HG02610 (cell line): ENCODE data around the gene SCYGR6.
"Not testable (repeated sequence)": the region's sequence is repeated elsewhere in the genome, so short reads cannot be mapped to it uniquely, and the experiment has no call there.

Experiments used
- ATAC-seq: cut with Tn5 transposase; IDR thresholded peaks from one replicate; pipeline ENCODE4 v1.9.1; 2021; ENCODE audit warnings: mild to moderate bottlenecking, moderate library complexity; ENCODE audit not compliant: unreplicated experiment

SCYGR6 gene

GRCh38 chr2:227724394-227725039 is at the start of gene SCYGR6:
Gene SCYGR6 (minus strand): TSS chr2:227724757. CDS start chr2:227724757, 0 bp downstream.
- ATAC-seq = no peak

- peak; percentile 40 for ATAC-seq
These were observed 49.6 kb upstream of the SCYGR6 start for GRCh38 chr2:227774011-227774624.

- ATAC-seq = peak; percentile 64
These were observed 48.4 kb upstream of the SCYGR6 start for GRCh38 chr2:227772932-227773331.

GRCh38 chr2:227772197-227772661 is 47.7 kb upstream of the SCYGR6 start:
- no peak for ATAC-seq

- ATAC-seq = no peak
These were observed 43.3 kb upstream of the SCYGR6 start for GRCh38 chr2:227767830-227768229.

- peak; percentile 97 for ATAC-seq
These were observed 41.9 kb upstream of the SCYGR6 start for GRCh38 chr2:227766373-227766883.

- no peak for ATAC-seq
These were observed 41.3 kb upstream of the SCYGR6 start for GRCh38 chr2:227765788-227766372.

- no peak for ATAC-seq
These were observed 37.4 kb upstream of the SCYGR6 start for GRCh38 chr2:227761740-227762476.

- ATAC-seq = no peak
These were observed 35.0 kb upstream of the SCYGR6 start for GRCh38 chr2:227759411-227760118.

- ATAC-seq = not testable (repeated sequence)
These were observed 31.7 kb upstream of the SCYGR6 start for GRCh38 chr2:227756261-227756660.

- no peak for ATAC-seq
These were observed 23.5 kb upstream of the SCYGR6 start for GRCh38 chr2:227748079-227748478.

GRCh38 chr2:227745594-227745993 is 21.0 kb upstream of the SCYGR6 start, which contains the start of gene SCYGR8:
Gene SCYGR8 (plus strand): TSS chr2:227745894. CDS start chr2:227745894, 0 bp downstream.
- no peak for ATAC-seq

GRCh38 chr2:227740705-227741104 is 16.1 kb upstream of the SCYGR6 start:
- ATAC-seq = not testable (repeated sequence)

- ATAC-seq = no peak
These were observed 14.8 kb upstream of the SCYGR6 start for GRCh38 chr2:227739351-227739750.

- no peak for ATAC-seq
These were observed 3.5 kb upstream of the SCYGR6 start, which contains the start of gene SCYGR7 for GRCh38 chr2:227728035-227728434. Gene SCYGR7 (plus strand): TSS chr2:227728335. CDS start chr2:227728335, 0 bp downstream.

GRCh38 chr2:227722821-227723220 is 1.7 kb downstream of the SCYGR6 start:
- not testable (repeated sequence) for ATAC-seq

- ATAC-seq = no peak
These were observed 3.9 kb downstream of the SCYGR6 start for GRCh38 chr2:227720680-227721079.

GRCh38 chr2:227719641-227720040 is 4.9 kb downstream of the SCYGR6 start:
- ATAC-seq = no peak

- ATAC-seq = no peak
These were observed 6.6 kb downstream of the SCYGR6 start, which contains the start of gene SLC19A3 for GRCh38 chr2:227717687-227718567. Gene SLC19A3 (minus strand): TSS chr2:227718028. CDS start chr2:227702318, 15,710 bp downstream.
